CD4-positive, alpha-beta T cell treated with Interleukin-4 for 1 hour (primary cell): ENCODE results near the gene ABCA13.

Experiments used
- DNase-seq, 2 donors: peaks; one replicate each; pipeline ENCODE4 v3.0.0-alpha.2; 2020 to 2022

Gene ABCA13

GRCh38 chr7:48380921-48381320, 209.7 kb downstream of the ABCA13 start:
- no peak for DNase-seq

GRCh38 chr7:48381571-48381970, 210.3 kb downstream of the ABCA13 start:
- no peak for DNase-seq

GRCh38 chr7:48384180-48384752, 213.0 kb downstream of the ABCA13 start:
- no peak for DNase-seq

- no peak for DNase-seq
Measured at GRCh38 chr7:48387932-48388331, 216.7 kb downstream of the ABCA13 start.

GRCh38 chr7:48388911-48389310, 217.7 kb downstream of the ABCA13 start:
- DNase-seq = no peak

- peak; percentile 0 to 26 for DNase-seq
Measured at GRCh38 chr7:48389977-48390376, 218.7 kb downstream of the ABCA13 start.

GRCh38 chr7:48390388-48391327, 219.4 kb downstream of the ABCA13 start:
- DNase-seq = peak in 1 of 2 donors; percentile 35

- no peak for DNase-seq
Measured at GRCh38 chr7:48398191-48398590, 226.9 kb downstream of the ABCA13 start.

GRCh38 chr7:48402721-48403120, 231.5 kb downstream of the ABCA13 start:
- no peak for DNase-seq

- no peak for DNase-seq
Measured at GRCh38 chr7:48408731-48409130, 237.5 kb downstream of the ABCA13 start.

- DNase-seq = no peak
Measured at GRCh38 chr7:48411619-48412018, 240.4 kb downstream of the ABCA13 start.

GRCh38 chr7:48414011-48414732, 242.9 kb downstream of the ABCA13 start:
- no peak for DNase-seq

- no peak for DNase-seq
Measured at GRCh38 chr7:48416327-48416908, 245.2 kb downstream of the ABCA13 start.

GRCh38 chr7:48419401-48419800, 248.1 kb downstream of the ABCA13 start:
- DNase-seq = no peak

- no peak for DNase-seq
Measured at GRCh38 chr7:48420206-48420605, 248.9 kb downstream of the ABCA13 start.

GRCh38 chr7:48421357-48421756, 250.1 kb downstream of the ABCA13 start:
- DNase-seq = no peak

- DNase-seq = no peak
Measured at GRCh38 chr7:48424731-48425130, 253.5 kb downstream of the ABCA13 start.

GRCh38 chr7:48426331-48426965, 255.2 kb downstream of the ABCA13 start:
- DNase-seq = no peak

GRCh38 chr7:48426966-48427555, 255.8 kb downstream of the ABCA13 start:
- DNase-seq = no peak

- no peak for DNase-seq
Measured at GRCh38 chr7:48427671-48428070, 256.4 kb downstream of the ABCA13 start.

GRCh38 chr7:48428091-48428684, 256.9 kb downstream of the ABCA13 start:
- DNase-seq = no peak

GRCh38 chr7:48429117-48429516, 257.9 kb downstream of the ABCA13 start:
- DNase-seq = no peak
